RWPE2 (cell line): ENCODE data around the gene LEUTX.

Source experiments
- ATAC-seq: fragments of 200-7000 bp; cut with Tn5 transposase; 3 replicates; pipeline ENCODE4 v1.9.1; 2021; ENCODE audit warnings: low read depth
- DNase-seq: peaks from one replicate; pipeline ENCODE4 v3.0.0-alpha.2; 2020; ENCODE audit warnings: low spot score
- H3K27ac ChIP-seq: fragments of 450-650 bp; 2 replicates; pipeline ENCODE4 v1.5.1; 2017; ENCODE audit warnings: mild to moderate bottlenecking; ENCODE audit not compliant: poor library complexity, severe bottlenecking
- H3K27me3 ChIP-seq: fragments of 250-450 bp; sonication (Bioruptor Pico); 2 replicates; pipeline ENCODE4 v1.5.1; 2021; ENCODE audit warnings: mild to moderate bottlenecking, moderate library complexity; ENCODE audit not compliant: insufficient read depth, poor library complexity, severe bottlenecking
- H3K36me3 ChIP-seq: fragments of 250-450 bp; sonication (Bioruptor Pico); 2 replicates; pipeline ENCODE4 v1.5.1; 2020; ENCODE audit warnings: low read depth, mild to moderate bottlenecking, moderate library complexity
- H3K4me1 ChIP-seq: fragments of 250-450 bp; sonication (Bioruptor Pico); 2 replicates; pipeline ENCODE4 v1.5.1; 2021; ENCODE audit warnings: mild to moderate bottlenecking, moderate library complexity; ENCODE audit not compliant: insufficient read depth, poor library complexity, severe bottlenecking
- H3K4me3 ChIP-seq: fragments of 250-450 bp; sonication (Bioruptor Pico); 2 replicates; pipeline ENCODE4 v1.5.1; 2021; ENCODE audit warnings: mild to moderate bottlenecking, moderate library complexity; ENCODE audit not compliant: severe bottlenecking
- H3K9me3 ChIP-seq: fragments of 250-450 bp; sonication (Bioruptor Pico); 2 replicates; pipeline ENCODE4 v1.5.1; 2021; ENCODE audit warnings: mild to moderate bottlenecking, moderate library complexity; ENCODE audit not compliant: severe bottlenecking
- CTCF ChIP-seq: fragments of 450-650 bp; IDR thresholded peaks from one replicate; pipeline ENCODE4 v1.5.1; 2017; ENCODE audit warnings: mild to moderate bottlenecking, moderate library complexity; ENCODE audit not compliant: poor library complexity, severe bottlenecking

LEUTX gene

GRCh38 chr19:39736088-39736487 lies 42.6 kb upstream of the LEUTX start:
- H3K27ac ChIP-seq, result no peak overlapping the region
- no peaks in the 10 kb centered on the region for H3K9me3 ChIP-seq
- DNase-seq, result no peak
- no peak for ATAC-seq
- H3K36me3 ChIP-seq, result no peaks in the 10 kb centered on the region
- no peak for TF ChIP-seq CTCF
- H3K27me3 ChIP-seq, result peaks cover 18% of the 10 kb centered on the region
- H3K4me1 ChIP-seq, result no peaks in the 10 kb centered on the region
- no peak overlapping the region for H3K4me3 ChIP-seq

GRCh38 chr19:39737351-39737750 lies 41.3 kb upstream of the LEUTX start:
- Histone ChIP-seq H3K4me3 (no peak overlapping the region), H3K9me3 (no peaks in the 10 kb centered on the region), H3K27ac (no peak overlapping the region), H3K27me3 (peaks cover 21% of the 10 kb centered on the region), H3K36me3 (no peaks in the 10 kb centered on the region), H3K4me1 (no peaks in the 10 kb centered on the region)
- ATAC-seq, result no peak
- no peak for DNase-seq
- no peak for TF ChIP-seq CTCF

DNA sequence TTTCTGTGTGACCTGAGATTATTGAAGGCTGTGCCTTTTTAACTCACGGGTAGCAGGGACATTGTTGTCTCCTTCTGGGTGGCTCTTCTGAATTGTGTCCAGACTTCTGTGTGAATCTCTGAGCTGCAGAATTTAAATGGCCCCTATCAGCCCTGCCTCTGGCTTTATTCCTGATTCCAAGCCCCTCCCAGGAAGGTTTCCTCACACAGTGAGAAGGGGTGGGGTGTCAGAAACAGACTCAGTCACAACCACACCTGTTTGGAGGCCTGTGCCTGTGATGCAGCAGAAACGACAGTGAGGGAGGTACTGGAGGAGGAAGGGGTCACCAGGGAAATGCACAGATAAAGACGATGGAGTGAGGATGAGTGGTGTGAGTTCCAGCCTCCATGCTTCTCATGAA lies 40.8 kb upstream of the LEUTX start, which contains the start of gene CLC:
Gene CLC (minus strand): TSS at position 139 of the 400 bp plus-strand sequence. CDS start 77 bp downstream, at position 62.
- ATAC-seq, result no peak
- Histone ChIP-seq H3K36me3 (no peaks in the 10 kb centered on the region), H3K9me3 (no peaks in the 10 kb centered on the region), H3K4me3 (no peak within 1 kb of the TSS), H3K27me3 (peaks cover 25% of the 10 kb centered on the region), H3K4me1 (no peaks in the 10 kb centered on the region), H3K27ac (no peak within 1 kb of the TSS)
- TF ChIP-seq CTCF, result no peak
- DNase-seq, result no peak

DNA sequence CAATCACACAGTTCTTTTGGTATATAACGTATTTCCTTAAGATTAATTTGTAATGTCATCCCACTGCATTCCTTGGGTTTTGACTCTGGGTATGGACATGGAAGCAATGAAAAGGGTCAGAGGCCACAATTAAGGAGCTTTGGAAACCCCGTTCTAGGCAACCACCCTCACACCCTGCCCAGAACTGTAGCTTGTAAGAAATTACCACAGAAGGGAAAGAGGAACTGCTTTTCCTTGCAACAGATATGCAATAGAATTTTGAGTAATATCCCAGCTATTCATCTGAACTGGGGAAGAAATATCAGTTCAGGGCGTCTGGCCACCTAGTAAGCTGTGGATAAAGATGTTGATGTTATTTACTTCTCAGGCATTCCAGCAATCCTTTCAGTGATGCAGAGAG lies 39.8 kb upstream of the LEUTX start:
- ATAC-seq, result no peak
- H3K9me3 ChIP-seq, result no peaks in the 10 kb centered on the region

More for the DNA sequence above, 39.8 kb upstream of the LEUTX start:
- DNase-seq, result no peak
- peaks cover 31% of the 10 kb centered on the region for H3K27me3 ChIP-seq
- TF ChIP-seq CTCF, result no peak
- H3K4me1 ChIP-seq, result no peaks in the 10 kb centered on the region
- no peak overlapping the region for H3K4me3 ChIP-seq
- no peak overlapping the region for H3K27ac ChIP-seq
- H3K36me3 ChIP-seq, result no peaks in the 10 kb centered on the region
